IPS-11a (cell line): ENCODE measurements around the gene CCNQ.
A peak's percentile ranks its signal among the peaks of the same experiment; 100 is the strongest.
"Not testable (repeated sequence)": the region's sequence is repeated elsewhere in the genome, so short reads cannot be mapped to it uniquely, and the experiment has no call there.

Experiments used
- H3K4me3 ChIP-seq: one replicate; pipeline ENCODE4 v1.5.1; 2013; ENCODE audit warnings: low read depth, low read length, control low read depth

CCNQ gene

DNA sequence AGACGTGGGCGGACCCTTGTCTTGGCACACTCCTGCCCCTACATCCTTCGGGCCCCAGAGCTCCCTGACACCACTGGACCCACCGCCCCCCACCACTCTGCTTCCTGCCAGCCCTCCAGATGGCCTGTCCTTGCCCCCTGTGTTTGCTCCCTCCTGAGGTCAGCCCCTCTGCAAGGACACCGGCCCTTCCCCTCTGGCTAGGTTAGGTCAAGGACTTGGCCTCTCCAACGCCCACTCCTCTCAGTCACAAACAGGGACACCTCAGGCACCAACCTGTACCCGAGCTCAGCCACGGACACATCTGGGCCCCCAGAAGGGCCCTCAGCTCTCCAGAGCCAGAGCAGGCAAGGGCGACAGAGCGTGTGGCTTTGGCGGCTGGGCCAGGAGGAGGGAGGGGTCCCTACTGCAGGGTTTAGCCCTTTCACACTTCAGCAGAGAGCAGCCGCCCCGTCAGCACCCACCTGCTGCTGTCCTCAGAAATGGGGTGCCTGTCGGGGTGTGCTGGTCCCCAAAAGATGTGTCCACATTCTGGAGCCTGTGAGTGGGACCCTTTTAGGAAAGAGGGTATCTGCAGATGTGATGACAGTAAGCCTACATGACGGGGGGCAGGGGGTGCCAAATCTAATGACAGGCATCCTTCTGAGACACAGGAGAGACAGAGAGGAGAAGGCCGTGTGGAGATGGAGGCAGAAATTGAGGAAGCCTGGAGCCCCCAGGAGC lies 24.5 kb upstream of the CCNQ start:
- H3K4me3 ChIP-seq: no peak overlapping the region

DNA sequence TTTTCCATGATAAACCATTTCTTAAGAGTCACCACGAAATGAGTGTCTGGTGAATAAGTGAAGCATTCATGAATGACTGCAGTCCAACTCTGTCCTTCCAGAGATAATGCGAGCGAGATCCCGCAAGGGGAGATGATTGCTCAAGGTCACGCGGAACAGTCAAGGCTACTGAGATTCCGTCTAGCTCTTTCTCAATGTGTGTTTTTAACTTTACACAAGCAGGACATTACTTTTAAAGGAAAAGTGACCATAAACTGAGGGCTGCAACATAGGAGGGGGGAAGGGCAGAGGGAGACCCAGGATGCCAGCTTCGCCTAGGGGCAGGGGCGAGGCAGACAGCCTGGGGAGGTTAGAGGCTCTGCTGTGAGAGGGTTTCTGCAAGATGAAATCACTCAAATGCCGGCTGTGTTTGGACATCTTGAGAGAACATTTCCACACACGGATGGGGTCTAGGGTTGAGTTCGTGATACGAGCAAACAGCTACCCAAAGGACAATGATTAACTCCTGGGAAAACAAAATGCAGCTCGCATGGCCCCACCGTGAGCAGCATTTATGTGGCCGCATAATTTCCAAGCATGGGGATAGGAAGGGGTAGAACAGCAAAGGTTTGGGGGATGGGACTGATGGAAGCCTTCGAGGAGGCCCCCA lies 23.8 kb upstream of the CCNQ start:
- no peak overlapping the region for H3K4me3 ChIP-seq

DNA sequence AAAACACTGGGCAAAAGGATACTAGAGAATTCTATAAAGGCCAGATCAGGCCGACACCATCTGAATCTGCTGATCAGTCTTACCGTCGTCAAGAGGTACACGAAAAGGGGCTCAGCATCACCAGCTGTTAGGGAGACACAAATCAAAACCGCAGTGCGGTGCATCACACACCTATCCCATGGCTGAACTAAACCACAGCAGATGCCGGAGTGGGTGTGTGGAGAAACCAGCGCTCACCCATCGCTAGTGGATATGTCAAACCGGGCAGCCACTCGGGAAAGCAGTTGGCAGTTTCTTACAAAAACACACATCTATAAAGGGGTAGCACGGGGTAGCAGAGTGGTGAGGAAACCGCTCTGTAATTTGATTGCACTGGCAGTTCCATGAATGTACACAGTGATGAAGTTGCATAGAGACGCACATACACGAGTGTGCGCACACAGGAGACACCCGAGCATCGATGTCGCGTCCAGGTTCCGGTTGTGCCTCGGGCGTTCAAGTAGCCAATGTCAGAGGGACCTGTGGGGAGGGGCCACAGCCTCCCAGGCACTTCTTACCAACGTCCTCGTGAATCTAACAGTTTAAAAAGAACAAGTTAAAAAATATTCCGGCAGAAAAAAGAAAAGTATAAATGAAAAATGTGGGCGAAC lies 23.1 kb upstream of the CCNQ start:
- no peak overlapping the region for H3K4me3 ChIP-seq

DNA sequence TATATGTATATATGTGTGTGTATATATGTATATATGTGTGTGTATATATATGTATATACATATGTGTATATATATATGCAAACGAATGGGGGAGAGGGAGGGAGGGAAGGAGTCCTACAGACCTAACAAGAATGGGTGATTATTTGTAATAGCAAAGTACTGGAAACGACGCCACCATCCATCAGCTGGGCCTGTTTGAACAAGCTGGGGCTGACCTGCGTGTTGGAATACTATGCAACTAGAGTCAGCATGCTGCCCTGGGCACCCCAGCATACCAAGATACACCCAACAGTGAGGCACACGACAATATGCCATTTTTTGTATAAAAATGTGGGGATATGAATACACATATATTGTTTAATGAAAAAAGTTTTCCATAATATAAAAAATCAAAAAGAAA lies 21.6 kb upstream of the CCNQ start:
- H3K4me3 ChIP-seq: no peak overlapping the region

DNA sequence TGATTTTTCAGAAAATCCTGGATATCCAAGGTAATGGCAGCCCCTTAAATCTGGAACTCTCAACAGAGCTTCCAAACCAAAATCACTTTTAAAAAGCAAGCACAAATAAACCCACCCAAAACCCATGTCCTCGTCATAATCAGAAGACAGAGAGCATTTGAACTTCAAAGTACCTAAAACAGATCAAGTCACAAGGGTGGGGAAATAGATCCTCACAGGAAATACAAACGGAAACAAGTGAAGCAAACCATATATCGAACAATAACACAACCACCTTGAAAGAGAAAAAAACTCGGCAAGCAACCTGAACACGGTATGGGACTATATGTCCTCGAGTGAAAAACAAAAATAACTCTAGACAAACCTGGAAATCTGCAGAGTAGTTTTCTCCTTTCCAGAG lies 15.9 kb upstream of the CCNQ start:
- H3K4me3 ChIP-seq: no peak overlapping the region

DNA sequence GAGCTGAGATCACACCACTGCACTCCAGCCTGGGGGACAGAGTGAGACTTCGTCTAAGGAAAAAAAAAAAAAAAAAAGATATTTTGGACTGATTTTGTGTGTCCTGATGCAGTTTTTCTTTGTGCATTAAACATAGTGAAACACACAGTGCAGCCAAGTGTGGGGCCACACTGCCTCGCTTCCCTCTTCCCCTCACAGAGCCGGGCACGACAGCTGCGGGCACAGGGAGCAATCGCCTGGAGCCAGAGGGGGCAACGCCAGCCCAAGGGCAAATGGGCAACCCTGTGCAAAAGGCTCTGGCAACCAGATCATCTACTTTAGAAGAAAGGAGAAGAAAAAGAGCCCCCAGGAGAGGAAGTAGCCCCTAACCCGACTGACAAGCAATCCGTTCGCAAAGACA lies 13.5 kb upstream of the CCNQ start:
- no peak overlapping the region for H3K4me3 ChIP-seq

DNA sequence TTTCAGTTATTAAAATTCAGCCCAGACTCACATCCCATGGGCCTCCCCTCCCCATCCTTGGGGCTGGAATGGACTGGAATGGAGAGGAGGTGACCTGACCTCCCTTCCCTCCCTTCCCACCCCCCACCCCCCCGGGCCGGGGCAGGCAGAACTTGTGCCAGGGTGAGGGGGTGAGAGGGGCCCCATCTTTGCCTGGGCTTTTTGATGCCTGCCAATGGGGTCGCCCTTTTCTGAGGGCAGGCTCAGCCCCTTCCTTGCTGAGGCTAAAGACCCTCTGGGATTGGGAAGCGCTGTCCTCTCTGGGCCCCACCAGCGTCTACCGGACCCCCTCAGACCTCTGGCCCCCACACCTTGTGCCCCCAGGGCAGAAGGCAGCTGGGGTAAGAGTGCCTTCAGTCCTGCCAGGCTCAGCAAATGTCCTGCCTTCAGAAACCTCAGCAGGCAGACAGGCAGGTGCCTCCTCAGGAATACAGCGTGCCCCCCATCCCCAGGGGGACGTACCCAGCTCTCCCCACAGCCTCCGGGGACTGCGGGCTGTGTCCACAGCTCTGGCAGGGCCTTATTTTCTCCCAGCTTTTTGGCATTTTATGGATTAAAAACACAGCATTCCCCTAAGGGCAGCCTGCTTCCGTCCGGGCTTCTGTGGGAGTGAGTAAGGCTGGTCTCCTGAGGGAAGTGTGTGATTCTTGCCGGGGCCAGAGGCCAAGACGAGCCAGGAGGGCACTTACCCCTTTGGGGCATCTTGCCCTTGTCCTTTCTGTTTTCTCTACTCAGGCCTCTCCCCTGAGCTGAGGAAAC lies 12.6 kb upstream of the CCNQ start:
- H3K4me3 ChIP-seq: no peak overlapping the region

DNA sequence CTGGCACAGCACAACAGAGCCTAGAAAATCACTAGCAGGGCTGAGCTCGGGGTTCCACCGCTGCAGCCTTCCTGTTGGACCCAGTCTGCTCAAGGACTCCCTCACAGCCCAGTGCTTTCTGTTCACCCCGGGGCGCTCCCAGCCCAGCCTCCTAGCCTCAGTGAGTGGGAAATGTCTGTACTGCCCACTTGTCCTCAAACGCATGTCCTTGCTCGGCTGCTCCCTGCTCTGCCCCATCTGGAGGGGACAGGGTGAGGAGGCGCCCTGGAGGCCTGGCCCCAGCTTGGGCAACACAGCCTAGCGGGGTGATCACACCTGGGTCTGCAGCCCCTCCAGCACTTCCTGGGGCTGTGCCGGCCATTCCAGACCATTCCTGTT lies 11.9 kb upstream of the CCNQ start:
- H3K4me3 ChIP-seq: no peak overlapping the region

DNA sequence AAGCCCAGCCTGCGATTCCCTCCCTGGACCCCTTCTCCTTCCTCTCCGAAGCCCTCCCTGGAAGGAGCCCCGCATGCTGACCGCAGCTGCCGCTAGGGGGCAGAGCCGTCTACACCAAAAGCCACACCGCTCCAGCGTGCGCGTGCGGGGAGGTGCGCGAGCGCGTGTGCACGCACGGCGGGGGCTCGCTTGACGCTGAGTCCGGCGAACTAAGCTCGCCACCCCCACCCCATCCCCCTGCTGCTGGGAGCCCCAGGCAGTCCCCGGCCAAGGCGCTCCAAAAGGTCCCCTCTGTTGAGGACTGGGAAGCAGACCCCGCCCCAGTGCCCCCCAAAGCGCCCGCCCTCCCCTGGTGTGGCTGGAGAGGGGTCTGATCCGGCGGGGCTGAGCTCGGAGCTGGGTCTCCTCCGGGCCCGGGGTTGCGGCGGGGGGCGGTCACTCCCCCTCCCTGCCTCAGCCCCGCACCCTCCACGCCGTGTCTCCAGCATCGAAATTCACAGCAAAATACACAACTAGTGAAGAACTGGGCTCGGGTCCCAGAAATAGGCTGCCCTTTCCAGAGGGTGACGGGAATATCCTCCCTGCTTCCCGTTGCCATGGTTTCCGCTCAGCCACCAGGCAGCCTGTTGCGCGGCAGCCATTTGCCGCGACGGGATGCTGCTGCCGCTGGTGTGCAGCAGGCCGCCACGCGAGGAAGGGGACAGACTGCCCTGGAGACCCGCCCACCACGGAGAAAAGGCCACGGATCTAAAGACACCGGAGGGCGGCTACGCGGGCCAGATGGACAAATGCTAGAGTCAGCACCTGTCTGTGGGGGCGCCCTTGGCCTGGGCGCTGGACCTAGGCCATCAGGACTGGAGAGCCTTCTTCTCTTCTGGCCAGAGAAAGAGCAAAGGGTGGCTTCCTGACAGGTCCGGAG lies 11.2 kb upstream of the CCNQ start:
- no peak overlapping the region for H3K4me3 ChIP-seq

DNA sequence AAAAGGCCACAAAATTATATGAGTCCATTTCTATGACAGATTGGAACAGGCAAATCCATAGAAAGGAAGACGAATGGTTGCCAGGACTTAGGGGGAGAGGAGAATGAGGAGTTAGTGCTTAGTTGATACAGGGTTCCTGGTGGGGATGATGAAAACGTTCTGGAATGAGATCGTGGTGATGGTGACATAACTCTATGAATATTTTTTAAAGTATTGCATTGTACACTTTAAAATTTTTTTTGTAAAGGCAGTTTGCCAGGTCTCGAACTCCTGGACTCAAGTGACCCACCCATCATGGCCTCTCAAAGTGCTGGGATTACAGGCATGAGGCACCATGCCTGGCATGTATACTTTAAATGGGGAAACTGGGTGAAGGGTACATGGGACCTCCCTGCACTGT lies 9.9 kb upstream of the CCNQ start:
- H3K4me3 ChIP-seq: no peak overlapping the region

DNA sequence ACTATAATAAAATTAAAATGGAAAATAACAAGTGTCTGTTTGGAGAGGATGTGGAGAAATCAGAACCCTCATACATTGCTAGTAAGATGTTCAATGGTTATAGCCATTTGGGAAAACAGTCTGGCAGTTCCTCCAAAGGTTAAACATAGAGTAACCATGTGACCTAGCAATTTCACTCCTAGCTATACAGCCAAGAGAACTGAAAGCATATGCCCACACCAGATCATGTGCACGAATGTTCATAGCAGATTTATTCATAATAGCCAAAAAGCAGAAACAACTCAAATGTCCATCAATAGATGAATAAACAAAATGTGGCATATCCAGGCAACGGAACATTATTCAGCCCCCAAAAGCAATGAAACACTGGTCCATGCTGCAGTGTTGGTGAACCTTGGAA lies 9.4 kb upstream of the CCNQ start:
- H3K4me3 ChIP-seq: no peak overlapping the region

DNA sequence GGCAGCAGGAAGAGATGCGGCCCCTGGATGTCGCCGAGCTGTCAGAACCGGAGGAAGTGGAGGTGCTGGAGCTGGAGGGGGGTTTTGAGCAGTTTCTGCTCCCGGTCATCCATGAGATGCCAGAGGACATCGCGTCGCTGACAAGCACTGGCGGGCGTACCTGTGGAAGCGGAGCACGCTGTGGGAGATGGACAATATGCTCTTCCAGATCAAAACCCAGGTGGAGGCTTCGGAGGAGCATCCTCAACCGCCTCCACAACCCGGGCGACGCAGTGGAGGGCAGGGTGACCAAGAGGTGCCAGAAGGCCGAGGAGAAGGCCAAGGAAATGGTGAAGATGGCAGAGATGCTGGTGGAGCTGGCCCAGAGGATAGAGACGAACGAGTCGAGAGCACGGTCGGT lies 7.6 kb upstream of the CCNQ start:
- no peak overlapping the region for H3K4me3 ChIP-seq

DNA sequence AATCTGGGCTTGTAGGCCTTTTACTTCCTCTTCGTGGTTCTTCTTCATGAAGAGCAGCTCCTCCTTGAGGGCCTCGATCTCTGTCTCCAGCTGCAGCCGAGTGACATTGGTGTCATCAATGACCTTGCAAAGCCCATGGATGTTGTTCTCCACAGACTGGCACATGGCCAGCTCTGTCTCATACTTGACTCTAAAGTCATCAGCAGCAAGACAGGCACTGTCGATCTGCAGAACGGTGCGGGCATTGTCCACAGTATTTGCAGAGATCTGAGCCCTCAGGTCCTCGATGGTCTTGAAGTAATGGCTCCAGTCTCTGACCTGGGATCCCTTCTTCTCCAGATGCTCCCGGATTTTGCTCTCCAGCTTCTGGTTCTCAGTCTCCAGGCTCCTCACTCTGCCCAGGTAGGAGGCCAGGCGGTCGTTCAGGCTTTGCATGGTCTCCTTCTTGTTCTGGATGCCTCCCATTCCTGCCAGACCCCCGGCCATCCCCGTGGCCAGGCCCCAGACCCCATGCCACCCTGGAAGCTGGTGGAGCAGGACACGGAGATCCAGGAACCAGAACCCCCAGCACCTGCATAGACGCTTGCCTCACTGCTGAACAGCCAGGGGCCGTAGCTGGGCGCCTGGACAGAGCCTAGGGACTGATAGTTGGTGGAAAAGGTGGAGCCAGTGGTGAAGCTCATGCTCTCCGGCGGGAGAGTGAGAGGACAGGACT lies 5.9 kb upstream of the CCNQ start:
- H3K4me3 ChIP-seq: not testable (repeated sequence)

DNA sequence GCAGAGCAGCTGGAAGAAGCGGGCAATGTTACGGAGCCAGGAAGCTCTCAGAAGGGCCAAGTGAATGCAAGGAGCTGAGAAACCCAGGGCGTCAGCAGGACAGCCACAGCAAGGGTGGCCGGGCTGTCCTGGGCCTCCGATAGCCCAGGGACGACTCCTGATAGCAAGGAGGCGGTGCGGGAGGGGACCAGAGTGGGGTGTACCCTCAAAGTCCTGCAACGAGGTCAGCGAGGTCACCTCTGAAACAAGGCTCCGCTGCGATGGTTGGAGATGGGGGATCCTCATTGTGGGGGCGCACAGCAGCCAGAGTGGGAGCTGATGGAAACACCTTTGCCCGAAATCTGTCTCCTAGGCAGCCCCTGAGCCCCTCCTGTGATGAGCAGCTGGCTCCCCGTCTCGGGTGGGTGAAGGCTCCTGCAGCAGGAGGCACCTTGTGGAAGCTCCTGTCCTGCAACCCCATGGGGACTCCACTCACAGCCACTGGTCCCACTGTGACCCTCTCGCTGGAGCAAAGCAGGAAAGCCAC lies 4.3 kb upstream of the CCNQ start:
- H3K4me3 ChIP-seq: no peak overlapping the region

DNA sequence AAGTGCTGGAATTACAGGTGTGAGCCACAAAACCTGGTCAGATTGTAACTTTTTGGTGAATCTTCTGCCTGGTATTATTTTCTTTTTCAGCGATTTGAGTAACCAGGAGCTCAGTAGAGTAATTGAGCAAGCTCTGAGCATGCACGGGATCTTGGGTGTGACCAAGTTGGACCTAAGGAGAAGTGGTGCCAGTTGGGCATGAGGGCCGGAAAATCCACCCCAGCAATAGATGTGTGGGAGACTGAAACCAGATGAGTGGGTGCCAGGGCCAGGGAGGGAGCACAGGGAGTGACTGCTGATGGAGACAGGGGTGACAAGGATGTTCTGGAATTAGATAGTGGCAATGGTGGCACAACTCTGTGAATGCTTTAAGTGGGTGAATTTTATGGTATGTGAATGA lies 3.7 kb upstream of the CCNQ start:
- H3K4me3 ChIP-seq: no peak overlapping the region

DNA sequence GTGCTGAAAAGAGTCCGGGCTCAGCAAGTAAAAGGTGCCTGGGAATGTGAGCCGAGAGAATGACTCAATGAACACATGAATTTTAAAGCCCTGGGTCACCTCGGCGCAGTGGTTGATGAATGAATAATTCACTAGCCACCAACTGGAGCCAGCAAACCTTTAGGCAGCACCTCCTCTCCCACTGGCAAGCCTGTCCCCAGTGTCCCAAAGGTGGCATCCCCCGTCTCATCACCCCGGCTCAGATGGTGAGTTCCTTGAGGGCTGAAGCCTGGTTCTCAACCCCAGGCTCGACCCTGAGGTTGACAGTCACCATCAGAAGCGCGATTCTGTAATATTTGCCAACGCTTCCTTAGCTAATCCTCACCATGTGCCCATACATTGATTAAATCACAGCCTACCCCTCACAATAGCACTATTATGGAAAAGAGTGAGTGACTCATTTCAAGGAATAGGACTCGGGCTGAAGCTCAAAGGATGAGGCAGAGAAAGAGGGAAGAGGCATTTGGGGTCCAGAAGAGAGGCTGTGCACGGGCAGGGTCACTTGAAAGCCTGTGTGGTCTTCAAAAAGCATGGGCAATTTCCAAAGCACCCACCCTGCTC lies 2.7 kb upstream of the CCNQ start:
- no peak overlapping the region for H3K4me3 ChIP-seq

DNA sequence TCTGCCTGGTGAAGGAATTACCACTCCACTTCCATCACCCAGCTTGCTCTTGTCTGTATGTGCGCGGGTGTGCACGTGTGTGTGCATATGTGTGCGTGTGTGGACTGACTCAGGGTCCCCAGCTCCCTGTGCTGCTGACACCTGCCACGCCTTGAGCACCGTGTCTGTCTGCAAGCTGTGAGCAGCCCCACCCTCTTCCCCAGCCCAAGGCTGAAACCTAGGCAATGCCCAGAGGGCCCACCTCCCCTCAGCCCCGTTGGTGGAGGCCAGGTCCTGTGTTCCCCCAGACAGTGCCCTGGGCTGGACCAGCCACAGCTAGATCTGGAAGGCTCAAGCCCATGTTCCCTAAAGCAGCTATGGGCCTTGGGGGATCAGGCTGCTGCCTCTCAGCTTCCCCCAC lies 2.0 kb upstream of the CCNQ start:
- H3K4me3 ChIP-seq: no peak overlapping the region

DNA sequence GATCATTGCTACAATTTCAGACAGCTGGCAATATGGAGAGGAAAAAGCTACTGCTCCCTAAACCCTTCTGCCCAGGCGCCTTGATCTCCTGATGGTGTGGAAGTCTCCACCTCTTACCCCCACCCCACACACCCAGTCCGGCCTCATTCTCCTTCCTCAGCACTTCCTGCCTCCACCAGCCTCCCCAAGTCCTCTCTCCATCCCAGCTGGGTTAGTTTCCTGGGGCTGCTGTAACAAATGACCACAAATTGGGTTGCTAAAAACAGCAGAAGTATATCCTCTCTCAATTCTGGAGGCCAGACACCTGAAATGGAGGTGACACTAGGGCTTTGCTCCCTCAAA lies 1.1 kb upstream of the CCNQ start:
- H3K4me3 ChIP-seq: no peak overlapping the region

DNA sequence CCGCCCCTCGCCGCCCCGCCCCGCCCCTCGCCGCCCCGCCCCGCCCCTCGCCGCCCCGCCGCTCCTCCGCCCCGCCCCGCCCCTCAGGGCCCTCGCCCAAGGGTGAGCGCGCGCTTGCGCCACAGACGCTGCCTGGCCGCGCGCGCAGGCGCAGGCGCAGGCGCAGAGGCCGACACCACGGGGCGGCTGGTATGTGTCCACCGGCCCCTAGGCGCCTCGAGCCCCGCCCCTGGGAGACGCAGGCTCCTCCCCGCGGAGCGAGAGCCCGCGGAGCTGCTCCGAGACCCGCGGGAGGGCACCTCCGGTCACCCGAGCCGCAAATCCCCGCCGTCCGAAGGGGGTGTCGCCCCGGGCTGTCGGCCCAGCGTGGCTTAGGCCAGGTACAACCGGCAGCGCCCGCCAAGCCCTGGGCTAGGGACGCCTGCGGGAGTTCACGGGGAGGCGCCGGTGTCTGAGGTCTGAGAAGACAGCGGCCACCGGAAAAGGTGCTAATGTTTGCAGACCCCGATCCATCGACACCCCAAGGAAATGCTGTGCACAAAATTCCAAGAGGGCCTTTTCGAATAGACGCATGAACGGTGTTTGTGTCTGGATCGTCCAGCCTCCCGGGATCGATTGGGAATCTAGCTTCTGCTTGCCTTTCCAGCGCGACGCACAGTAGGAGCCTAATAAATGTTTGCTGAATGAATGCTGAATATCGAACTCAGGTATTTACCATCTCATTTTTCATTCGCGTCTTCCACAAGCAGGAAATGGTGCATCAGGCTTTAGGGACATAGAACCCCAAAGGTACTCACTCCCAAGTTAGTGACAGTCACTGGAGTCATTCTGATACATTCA lies 473 bp upstream of the CCNQ start:
- peak overlapping the region; percentile 53 for H3K4me3 ChIP-seq
